KMS-11 (cell line): ENCODE results near the gene CD248.

ENCODE experiments used
- H2AFZ ChIP-seq: fragments of 200-600 bp; sonication (generic); 2 replicates; pipeline ENCODE4 v1.6.1; 2016; ENCODE audit warnings: antibody characterized with exemption, mixed run types, low read depth
- H3K27ac ChIP-seq: fragments of 200-600 bp; sonication (generic); 2 replicates; pipeline ENCODE4 v1.6.1; 2016; ENCODE audit warnings: mild to moderate bottlenecking, mixed run types
- H3K27me3 ChIP-seq: fragments of 200-600 bp; sonication (generic); 2 replicates; pipeline ENCODE4 v1.6.1; 2017; ENCODE audit warnings: mild to moderate bottlenecking, low read depth, mixed run types, moderate library complexity; ENCODE audit not compliant: insufficient read depth
- H3K36me3 ChIP-seq: fragments of 200-600 bp; sonication (generic); 2 replicates; pipeline ENCODE4 v1.6.1; 2017; ENCODE audit warnings: mild to moderate bottlenecking, mixed run types; ENCODE audit not compliant: insufficient read depth
- H3K4me1 ChIP-seq: fragments of 200-600 bp; sonication (generic); 2 replicates; pipeline ENCODE4 v1.6.1; 2016; ENCODE audit warnings: mild to moderate bottlenecking, low read depth, mixed run types; ENCODE audit not compliant: poor library complexity, severe bottlenecking
- H3K4me2 ChIP-seq: fragments of 200-600 bp; sonication (generic); 2 replicates; pipeline ENCODE4 v1.7.0; 2016; ENCODE audit warnings: mild to moderate bottlenecking, mixed run types
- H3K4me3 ChIP-seq: fragments of 200-600 bp; sonication (generic); IDR thresholded peaks from 2 replicates; pipeline ENCODE4 v1.6.1; 2017; ENCODE audit warnings: low read depth, low read length, mixed read lengths; ENCODE audit not compliant: insufficient read depth
- H3K79me2 ChIP-seq: fragments of 200-600 bp; sonication (generic); 2 replicates; pipeline ENCODE4 v1.6.1; 2016; ENCODE audit warnings: low read depth, mixed run types; ENCODE audit not compliant: insufficient read depth
- H3K9ac ChIP-seq: fragments of 200-600 bp; sonication (generic); 2 replicates; pipeline ENCODE4 v1.6.1; 2016; ENCODE audit warnings: mild to moderate bottlenecking, mixed run types
- H4K20me1 ChIP-seq: fragments of 200-600 bp; sonication (generic); 2 replicates; pipeline ENCODE4 v1.6.1; 2016; ENCODE audit warnings: mild to moderate bottlenecking, mixed run types; ENCODE audit not compliant: insufficient read depth
- TF ChIP-seq, protein P1 (sequence below): fragments of 200-600 bp; sonication (generic); conservative IDR thresholded peaks from 2 replicates; pipeline ENCODE4 v1.6.1; 2017; ENCODE audit warnings: low read depth, mild to moderate bottlenecking, antibody characterized with exemption, low read length, moderate library complexity, mixed read lengths

CD248 gene

DNA sequence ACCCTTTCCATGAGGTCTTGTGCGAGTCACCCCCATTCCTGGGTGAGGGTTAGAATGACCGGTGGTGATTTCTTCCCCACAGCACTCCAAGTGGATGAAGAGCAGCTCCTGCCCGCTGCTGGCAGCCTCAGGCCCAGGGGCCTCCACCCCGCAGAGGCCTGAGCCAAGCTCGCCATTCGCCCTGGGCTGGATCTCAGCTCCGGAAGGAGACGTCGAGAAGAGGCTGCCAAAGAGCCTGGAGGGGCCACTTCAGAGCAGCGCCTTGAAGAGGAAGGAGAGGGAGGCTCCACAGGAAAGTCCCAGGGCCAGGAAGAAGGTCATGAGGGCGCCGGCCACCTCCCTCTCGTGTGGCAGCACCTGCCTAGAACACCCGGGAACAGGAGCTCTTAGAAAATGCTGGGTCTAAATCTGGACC lies 46.4 kb upstream of the CD248 start:
- Histone ChIP-seq H3K36me3 (no peaks in the 10 kb centered on the region), H3K27me3 (peaks cover 15% of the 10 kb centered on the region; the same call in 1 of the 2 replicates), H3K4me3 (no peak overlapping the region), H3K9ac (no peak overlapping the region), H2AFZ (no peak overlapping the region), H4K20me1 (no peaks in the 10 kb centered on the region), H3K4me1 (no peaks in the 10 kb centered on the region), H3K79me2 (no peaks in the 10 kb centered on the region), H3K27ac (no peak overlapping the region), H3K4me2 (no peak overlapping the region)
- TF ChIP-seq, protein P1, sequence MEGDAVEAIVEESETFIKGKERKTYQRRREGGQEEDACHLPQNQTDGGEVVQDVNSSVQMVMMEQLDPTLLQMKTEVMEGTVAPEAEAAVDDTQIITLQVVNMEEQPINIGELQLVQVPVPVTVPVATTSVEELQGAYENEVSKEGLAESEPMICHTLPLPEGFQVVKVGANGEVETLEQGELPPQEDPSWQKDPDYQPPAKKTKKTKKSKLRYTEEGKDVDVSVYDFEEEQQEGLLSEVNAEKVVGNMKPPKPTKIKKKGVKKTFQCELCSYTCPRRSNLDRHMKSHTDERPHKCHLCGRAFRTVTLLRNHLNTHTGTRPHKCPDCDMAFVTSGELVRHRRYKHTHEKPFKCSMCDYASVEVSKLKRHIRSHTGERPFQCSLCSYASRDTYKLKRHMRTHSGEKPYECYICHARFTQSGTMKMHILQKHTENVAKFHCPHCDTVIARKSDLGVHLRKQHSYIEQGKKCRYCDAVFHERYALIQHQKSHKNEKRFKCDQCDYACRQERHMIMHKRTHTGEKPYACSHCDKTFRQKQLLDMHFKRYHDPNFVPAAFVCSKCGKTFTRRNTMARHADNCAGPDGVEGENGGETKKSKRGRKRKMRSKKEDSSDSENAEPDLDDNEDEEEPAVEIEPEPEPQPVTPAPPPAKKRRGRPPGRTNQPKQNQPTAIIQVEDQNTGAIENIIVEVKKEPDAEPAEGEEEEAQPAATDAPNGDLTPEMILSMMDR, result no peak

DNA sequence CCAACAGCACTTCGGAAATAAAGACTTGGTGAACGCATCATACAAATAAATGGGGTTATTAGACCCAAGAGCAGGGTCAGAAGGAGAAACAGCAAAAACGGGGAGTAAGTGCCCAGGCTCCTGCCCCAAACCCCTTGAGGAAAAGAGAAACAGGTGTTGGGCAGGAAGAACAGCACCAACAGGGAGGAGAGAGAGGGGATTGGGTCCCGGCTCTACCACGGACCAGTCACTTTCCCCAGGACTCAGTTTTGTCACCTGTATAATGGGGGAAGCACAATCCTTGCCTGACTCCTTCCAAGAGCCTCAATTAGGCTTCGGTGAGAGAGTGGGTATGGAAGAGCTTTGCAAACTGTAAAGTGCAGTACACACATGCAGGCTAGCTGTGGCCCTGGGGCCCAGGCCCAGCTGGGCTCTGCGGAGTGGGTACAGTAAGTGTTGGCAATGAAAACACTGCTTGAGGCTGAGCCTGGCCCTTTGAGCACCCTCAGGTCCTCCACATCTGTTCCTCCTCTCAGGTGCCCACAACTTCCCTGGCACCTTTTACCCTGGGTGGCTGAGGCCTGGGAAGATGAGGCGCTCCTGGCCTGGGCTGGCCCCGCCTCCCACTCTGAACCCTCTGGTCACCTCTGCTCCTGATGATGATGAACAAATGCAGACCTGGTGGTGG lies 45.8 kb upstream of the CD248 start:
- no peaks in the 10 kb centered on the region for H3K36me3 ChIP-seq
- TF ChIP-seq, protein P1, result no peak

DNA sequence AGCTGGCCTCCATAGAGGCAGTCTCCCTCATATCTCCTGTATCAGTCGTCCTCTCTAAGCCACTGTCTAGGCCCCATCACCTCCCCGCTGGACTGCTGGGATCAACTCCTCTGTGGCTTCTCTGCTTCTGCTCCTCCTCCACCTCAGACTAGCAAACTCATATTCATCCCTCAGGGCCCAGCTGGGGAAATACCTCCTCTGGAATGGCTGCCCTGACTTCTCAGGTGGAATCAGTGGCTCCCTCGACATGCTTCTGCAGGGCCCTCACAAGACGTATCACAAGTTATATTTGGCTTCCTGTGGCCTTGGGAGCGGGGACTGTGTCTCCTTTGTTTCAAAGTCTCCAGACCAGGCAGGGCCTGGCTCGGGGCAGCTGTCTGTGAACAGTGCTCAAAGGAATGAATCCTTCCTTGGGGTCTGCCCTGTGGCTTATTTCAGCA lies 44.7 kb upstream of the CD248 start:
- TF ChIP-seq, protein P1, result no peak
- H2AFZ ChIP-seq, result no peak overlapping the region
- H3K4me3 ChIP-seq, result no peak overlapping the region
- H3K9ac ChIP-seq, result no peak overlapping the region
- peaks cover 3% of the 10 kb centered on the region; the same call in 1 of the 2 replicates for H3K27me3 ChIP-seq
- H3K4me1 ChIP-seq, result no peaks in the 10 kb centered on the region
- H3K36me3 ChIP-seq, result no peaks in the 10 kb centered on the region
- no peaks in the 10 kb centered on the region for H4K20me1 ChIP-seq
- H3K27ac ChIP-seq, result no peak overlapping the region
- H3K79me2 ChIP-seq, result no peaks in the 10 kb centered on the region
- H3K4me2 ChIP-seq, result no peak overlapping the region

More for the DNA sequence above, 45.8 kb upstream of the CD248 start:
- Histone ChIP-seq H3K27ac (no peak overlapping the region), H3K4me1 (no peaks in the 10 kb centered on the region), H3K79me2 (no peaks in the 10 kb centered on the region), H3K4me2 (no peak overlapping the region), H3K27me3 (peaks cover 11% of the 10 kb centered on the region; the same call in 1 of the 2 replicates), H2AFZ (no peak overlapping the region), H3K9ac (no peak overlapping the region), H4K20me1 (no peaks in the 10 kb centered on the region), H3K4me3 (no peak overlapping the region)

DNA sequence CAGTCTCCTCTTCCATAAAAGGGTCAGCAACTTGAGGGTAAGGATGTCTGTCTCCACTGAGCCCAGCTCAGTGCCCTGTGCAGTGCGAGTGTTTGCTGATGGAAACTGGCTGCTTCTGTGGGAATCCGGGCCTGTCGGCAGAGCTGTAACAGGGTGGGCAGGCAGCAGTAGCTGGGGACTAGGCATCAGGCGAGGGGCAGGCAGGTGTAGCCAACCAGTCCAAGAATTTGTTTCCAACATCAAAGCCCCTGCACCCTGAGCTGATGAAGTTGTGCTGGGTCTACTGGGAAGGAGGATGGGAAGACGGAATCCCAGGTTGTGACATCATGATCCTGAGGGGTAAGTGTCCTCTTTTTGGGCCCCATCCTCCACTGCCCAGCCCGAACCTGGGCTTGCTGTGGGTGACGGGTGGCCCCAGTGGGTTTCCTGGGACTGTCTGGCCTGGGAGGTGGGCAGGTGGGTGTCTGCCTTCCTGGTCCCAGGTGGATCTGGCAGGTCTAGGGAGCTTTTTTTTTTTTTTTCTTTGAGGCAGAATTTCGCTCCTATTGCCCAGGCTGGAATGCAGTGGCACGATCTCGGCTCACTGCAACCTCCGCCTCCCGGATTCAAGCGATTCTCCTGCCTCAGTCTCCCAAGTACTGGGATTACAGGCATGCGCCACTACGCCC lies 43.7 kb upstream of the CD248 start:
- Histone ChIP-seq H3K27ac (no peak overlapping the region), H3K4me2 (no peak overlapping the region), H3K4me1 (no peaks in the 10 kb centered on the region), H3K9ac (no peak overlapping the region), H3K27me3 (no peaks in the 10 kb centered on the region), H3K4me3 (no peak overlapping the region), H4K20me1 (no peaks in the 10 kb centered on the region), H2AFZ (no peak overlapping the region), H3K79me2 (no peaks in the 10 kb centered on the region), H3K36me3 (no peaks in the 10 kb centered on the region)
- TF ChIP-seq, protein P1, result no peak
